ENCODE data around the gene PTPRN2. TPM values are rescaled to one million over a fixed set of nuclear protein-coding genes. Genes with fewer than 3 reads are reported as not detected.

PTPRN2 gene
- polyA plus RNA-seq, 3 donors from 2014 or later: 1.9 to 3.7 (median 2.2) TPM

- Mint-ChIP-seq H3K4me3 (no peak overlapping the region), H3K27ac (no peak overlapping the region), H3K9me3 (peaks cover 0 to 3% (median 0%) of the 10 kb centered on the region in 6 donors), H3K4me1 (no peaks in the 10 kb centered on the region), H3K36me3 (no peaks in the 10 kb centered on the region), H3K27me3 (ENCODE audit: low read depth in 3 of 3) (peaks cover 0 to 3% (median 0%) of the 10 kb centered on the region in 3 donors)
- DNase-seq: no peak
Observed at GRCh38 chr7:157884461-157885062, 703.1 kb downstream of the PTPRN2 start.

DNA sequence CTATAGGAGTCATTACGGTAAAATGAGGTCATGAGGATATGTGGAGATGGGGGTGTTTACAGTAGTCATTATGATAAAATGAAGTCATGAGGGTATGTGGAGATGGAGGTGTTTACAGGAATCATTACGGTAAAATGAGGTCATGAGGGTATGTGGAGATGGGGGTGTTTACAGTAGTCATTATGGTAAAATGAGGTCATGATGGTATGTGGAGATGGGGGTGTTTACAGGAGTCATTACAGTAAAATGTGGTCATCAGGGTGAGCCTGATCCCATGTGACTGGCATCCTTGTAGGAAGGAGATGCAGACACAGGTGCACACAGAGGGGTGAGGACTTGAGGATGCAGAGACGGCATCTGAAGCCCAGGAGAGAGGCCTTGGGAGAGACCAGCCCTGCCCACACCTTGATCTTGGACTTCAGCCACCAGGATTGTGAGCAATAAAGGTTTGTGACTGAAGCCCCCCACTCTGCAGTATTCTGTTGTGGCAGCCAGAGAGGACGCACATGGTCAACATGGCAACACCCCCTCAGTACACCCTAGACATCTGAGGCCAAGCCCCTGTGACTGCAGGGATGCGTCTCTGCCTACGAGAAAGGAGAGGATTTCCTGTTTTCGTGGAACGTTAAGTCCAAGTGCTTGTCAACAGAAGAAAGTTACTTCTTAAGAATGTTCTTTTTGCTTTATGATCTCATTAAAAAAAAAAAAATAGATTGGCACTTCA is 706.4 kb downstream of the PTPRN2 start:
- Mint-ChIP-seq H3K27ac (no peak overlapping the region), H3K4me3 (no peak overlapping the region), H3K9me3 (peaks cover 0 to 3% (median 0%) of the 10 kb centered on the region in 6 donors), H3K27me3 (ENCODE audit: low read depth in 3 of 3) (no peaks in the 10 kb centered on the region), H3K4me1 (no peaks in the 10 kb centered on the region), H3K36me3 (no peaks in the 10 kb centered on the region)
- DNase-seq: no peak

DNA sequence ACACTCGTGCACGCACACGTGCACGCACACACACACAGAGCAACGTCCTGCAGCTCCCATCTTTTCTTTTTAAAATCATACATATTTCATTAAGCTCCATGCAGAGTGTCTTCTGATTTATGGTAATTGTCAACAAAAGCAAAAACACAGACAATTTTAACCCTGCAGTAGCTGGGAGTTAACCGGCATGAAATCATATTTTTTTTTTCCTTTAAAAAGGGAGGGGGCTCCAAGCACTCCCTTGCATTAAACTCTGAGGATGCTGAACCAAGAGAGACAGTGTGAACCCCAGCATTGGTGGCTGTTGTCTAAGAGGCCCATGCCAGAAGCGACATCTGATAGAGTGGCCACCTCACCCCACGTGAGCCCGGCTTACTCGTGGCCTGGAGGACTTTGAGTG is 708.2 kb downstream of the PTPRN2 start:
- Mint-ChIP-seq H3K4me3 (no peak overlapping the region), H3K27me3 (ENCODE audit: low read depth in 3 of 3) (peaks cover 0 to 3% (median 0%) of the 10 kb centered on the region in 3 donors), H3K27ac (no peak overlapping the region), H3K4me1 (peaks cover 7 to 10% of the 10 kb centered on the region in 2 donors), H3K9me3 (peaks cover 0 to 3% (median 0%) of the 10 kb centered on the region in 6 donors), H3K36me3 (no peaks in the 10 kb centered on the region)
- DNase-seq: no peak

DNA sequence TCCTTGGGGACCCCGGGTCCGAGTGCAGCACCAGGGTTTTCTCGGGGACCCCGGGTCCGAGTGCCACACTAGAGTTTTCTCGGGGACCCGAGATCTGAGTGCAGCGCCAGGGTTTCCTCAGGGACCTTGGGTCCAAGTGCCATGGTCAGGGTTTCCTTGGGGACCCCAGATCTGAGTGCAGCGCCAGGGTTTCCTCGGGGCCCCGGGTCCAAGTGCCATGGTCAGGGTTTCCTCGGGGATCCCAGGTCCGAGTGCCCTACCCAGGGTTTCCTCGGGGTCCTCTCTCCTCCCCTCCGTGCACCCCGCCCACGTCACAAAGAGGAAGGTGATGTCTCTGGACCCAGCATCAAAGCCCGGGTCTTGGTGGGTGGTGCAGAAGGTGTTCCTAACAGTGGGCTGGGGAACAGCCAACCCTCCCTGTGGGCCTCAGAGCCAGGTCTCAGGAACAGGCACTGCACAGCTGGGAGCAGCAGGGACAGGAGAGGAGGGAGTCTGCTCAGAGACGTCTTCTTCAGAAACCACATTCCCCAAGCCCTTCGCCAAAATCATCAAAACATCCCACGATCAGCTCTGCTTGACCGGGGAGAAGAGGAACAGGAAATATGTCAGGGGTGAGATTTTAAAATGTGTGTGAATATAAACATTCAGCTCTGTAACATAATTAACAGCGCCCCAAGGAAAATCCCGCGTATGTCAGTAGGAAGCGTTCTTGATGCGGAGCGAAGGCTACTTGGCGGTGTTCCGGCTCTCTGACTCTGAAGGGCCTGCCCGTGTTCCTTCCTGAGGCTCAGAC is 710.1 kb downstream of the PTPRN2 start:
- no peak for DNase-seq
- Mint-ChIP-seq H3K27ac (no peak overlapping the region), H3K27me3 (ENCODE audit: low read depth in 3 of 3) (peaks cover 0 to 3% (median 2%) of the 10 kb centered on the region in 3 donors), H3K36me3 (no peaks in the 10 kb centered on the region), H3K4me1 (peaks cover 9 to 10% of the 10 kb centered on the region in 2 donors), H3K4me3 (no peak overlapping the region), H3K9me3 (peaks cover 0 to 3% (median 0%) of the 10 kb centered on the region in 6 donors)

- peaks cover 0 to 3% (median 0%) of the 10 kb centered on the region in 6 donors for H3K9me3 Mint-ChIP-seq
- H3K36me3 Mint-ChIP-seq: no peaks in the 10 kb centered on the region
- H3K4me3 Mint-ChIP-seq: no peak overlapping the region
- peaks cover 9 to 10% of the 10 kb centered on the region in 2 donors for H3K4me1 Mint-ChIP-seq
- no peak overlapping the region for H3K27ac Mint-ChIP-seq
- no peak for DNase-seq
- peaks cover 2 to 3% (median 2%) of the 10 kb centered on the region in 3 donors for H3K27me3 Mint-ChIP-seq (ENCODE audit: low read depth in 3 of 3)
Observed at GRCh38 chr7:157876469-157877285, 710.9 kb downstream of the PTPRN2 start.

DNA sequence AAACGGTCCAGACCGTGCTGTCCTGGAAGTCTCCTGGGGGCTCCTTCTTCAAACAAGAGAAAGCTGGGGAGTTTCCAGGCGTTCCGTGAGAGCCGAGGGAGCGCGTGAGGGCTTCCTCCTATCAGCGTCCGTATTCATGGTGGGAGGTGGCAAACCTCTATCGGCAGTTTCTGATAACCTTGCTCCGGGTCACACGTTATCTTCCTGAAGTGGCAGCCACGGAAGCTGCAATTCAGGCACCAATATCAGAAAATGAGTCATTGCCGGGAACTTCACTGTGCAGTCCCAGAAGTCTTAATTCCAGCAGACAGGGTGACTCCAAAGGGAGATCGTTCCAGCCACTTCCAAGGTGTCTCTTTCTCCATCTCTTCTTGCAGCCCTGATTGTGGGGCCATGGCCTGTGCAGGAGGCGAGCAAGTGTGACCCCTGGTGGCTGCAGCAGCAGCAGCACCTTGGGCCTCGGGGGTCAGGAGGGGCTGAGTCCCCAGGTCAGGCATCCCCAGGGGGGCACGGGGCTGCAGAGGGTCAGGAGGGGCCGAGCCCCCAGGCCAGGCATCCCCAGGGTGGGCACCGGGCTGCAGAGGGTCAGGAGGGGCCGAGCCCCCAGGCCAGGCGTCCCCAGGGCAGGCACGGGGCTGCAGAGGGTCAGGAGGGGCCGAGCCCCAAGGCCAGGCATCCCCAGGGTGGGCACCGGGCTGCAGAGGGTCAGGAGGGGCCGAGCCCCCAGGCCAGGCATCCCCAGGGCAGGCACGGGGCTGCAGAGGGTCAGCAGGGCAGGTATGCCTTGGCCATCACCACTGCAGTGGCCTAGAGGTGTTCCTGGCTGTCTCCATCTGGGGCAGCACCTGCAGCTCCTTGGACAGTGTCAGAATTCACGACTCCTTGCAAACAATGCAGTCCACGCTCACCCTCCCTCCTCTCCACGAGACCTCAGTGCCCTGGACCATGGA is 712.1 kb downstream of the PTPRN2 start:
- H3K4me1 Mint-ChIP-seq: peaks cover 9 to 10% of the 10 kb centered on the region in 2 donors
- no peak overlapping the region for H3K27ac Mint-ChIP-seq
- H3K27me3 Mint-ChIP-seq (ENCODE audit: low read depth in 3 of 3): peaks cover 2 to 3% (median 2%) of the 10 kb centered on the region in 3 donors
- DNase-seq: peak; percentile 5 to 17 (median 9)
- H3K36me3 Mint-ChIP-seq: no peaks in the 10 kb centered on the region
- H3K9me3 Mint-ChIP-seq: no peaks in the 10 kb centered on the region
- peak overlapping the region; percentile 18 to 63 (median 37) for H3K4me3 Mint-ChIP-seq

- H3K4me3 Mint-ChIP-seq: peak overlapping the region in 3 of 5 donors; percentile 18 to 51 (median 24)
- H3K9me3 Mint-ChIP-seq: no peaks in the 10 kb centered on the region
- peaks cover 2 to 4% (median 3%) of the 10 kb centered on the region in 3 donors for H3K27me3 Mint-ChIP-seq (ENCODE audit: low read depth in 3 of 3)
- DNase-seq: no peak
- H3K27ac Mint-ChIP-seq: no peak overlapping the region
- H3K36me3 Mint-ChIP-seq: no peaks in the 10 kb centered on the region
- H3K4me1 Mint-ChIP-seq: peaks cover 9 to 10% of the 10 kb centered on the region in 2 donors
Observed at GRCh38 chr7:157874870-157875229, 712.8 kb downstream of the PTPRN2 start.

DNA sequence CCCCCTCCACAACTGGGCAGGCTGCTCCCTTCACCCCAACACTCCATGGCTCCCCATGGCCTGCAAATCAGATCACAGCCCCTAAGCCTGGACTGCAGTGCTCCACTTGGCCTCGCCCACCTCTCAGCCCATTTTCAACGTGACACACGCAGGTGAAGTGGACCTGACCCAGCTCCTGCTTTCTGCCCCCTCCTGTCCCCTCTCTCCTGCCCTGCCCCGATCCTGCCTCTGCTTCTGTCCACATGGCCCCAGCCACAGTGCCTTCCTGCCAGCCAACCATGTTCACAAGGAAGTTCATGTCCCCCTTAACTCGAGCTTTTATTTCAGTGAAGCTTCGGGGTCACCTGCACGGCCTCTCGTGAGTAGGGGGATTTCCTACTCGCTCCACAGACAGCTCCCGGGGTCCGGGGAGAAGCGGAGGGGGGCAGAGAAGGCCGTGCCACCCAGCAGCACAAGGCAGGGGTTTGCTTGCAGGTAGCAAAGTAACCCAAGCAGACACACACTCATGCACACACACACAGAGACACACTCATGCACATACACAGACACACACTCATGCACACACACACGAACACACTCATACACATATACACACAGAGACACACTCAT is 713.3 kb downstream of the PTPRN2 start:
- no peak for DNase-seq
- H3K27ac Mint-ChIP-seq: no peak overlapping the region
- H3K4me3 Mint-ChIP-seq: peak overlapping the region in 1 of 5 donors; percentile 51
- no peaks in the 10 kb centered on the region for H3K9me3 Mint-ChIP-seq
- peaks cover 2 to 4% (median 3%) of the 10 kb centered on the region in 3 donors for H3K27me3 Mint-ChIP-seq (ENCODE audit: low read depth in 3 of 3)
- peaks cover 9 to 10% of the 10 kb centered on the region in 2 donors for H3K4me1 Mint-ChIP-seq
- no peaks in the 10 kb centered on the region for H3K36me3 Mint-ChIP-seq

GRCh38 chr7:157873664-157874063 is 714.0 kb downstream of the PTPRN2 start:
- Mint-ChIP-seq H3K4me1 (peaks cover 9 to 10% of the 10 kb centered on the region in 2 donors), H3K4me3 (no peak overlapping the region), H3K9me3 (no peaks in the 10 kb centered on the region), H3K27me3 (ENCODE audit: low read depth in 3 of 3) (peaks cover 2 to 4% (median 3%) of the 10 kb centered on the region in 3 donors), H3K36me3 (no peaks in the 10 kb centered on the region), H3K27ac (no peak overlapping the region)
- DNase-seq: no peak

- H3K36me3 Mint-ChIP-seq: no peaks in the 10 kb centered on the region
- H3K27ac Mint-ChIP-seq: no peak overlapping the region
- no peak for DNase-seq
- peaks cover 2 to 4% (median 3%) of the 10 kb centered on the region in 3 donors for H3K27me3 Mint-ChIP-seq (ENCODE audit: low read depth in 3 of 3)
- H3K9me3 Mint-ChIP-seq: no peaks in the 10 kb centered on the region
- peaks cover 9 to 10% of the 10 kb centered on the region in 2 donors for H3K4me1 Mint-ChIP-seq
- H3K4me3 Mint-ChIP-seq: no peak overlapping the region
Observed at GRCh38 chr7:157873181-157873580, 714.4 kb downstream of the PTPRN2 start.

- Mint-ChIP-seq H3K9me3 (no peaks in the 10 kb centered on the region), H3K36me3 (no peaks in the 10 kb centered on the region), H3K4me3 (no peak overlapping the region), H3K27ac (no peak overlapping the region), H3K4me1 (peaks cover 9 to 10% of the 10 kb centered on the region in 2 donors), H3K27me3 (ENCODE audit: low read depth in 3 of 3) (peaks cover 2 to 4% (median 3%) of the 10 kb centered on the region in 3 donors)
- no peak for DNase-seq
Observed at GRCh38 chr7:157872447-157872846, 715.2 kb downstream of the PTPRN2 start.

DNA sequence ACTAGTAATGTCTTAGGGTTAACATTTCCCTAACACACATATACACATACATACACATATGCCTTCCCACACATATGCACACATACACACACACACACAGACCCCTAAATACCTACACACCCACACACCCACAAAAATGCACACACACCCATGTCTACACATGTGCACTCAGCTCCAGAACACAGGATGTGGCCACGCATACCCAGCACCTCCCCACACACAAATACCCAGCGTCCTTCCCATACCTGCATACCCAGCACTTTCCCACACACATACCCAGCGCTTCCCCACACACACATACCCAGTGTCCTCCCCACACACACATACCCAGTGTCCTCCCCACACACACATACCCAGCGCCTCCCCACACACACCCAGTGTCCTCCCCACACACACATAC is 715.9 kb downstream of the PTPRN2 start:
- Mint-ChIP-seq H3K4me3 (no peak overlapping the region), H3K27ac (no peak overlapping the region), H3K4me1 (peaks cover 9 to 10% of the 10 kb centered on the region in 2 donors)

More for the DNA sequence above, 715.9 kb downstream of the PTPRN2 start:
- H3K36me3 Mint-ChIP-seq: no peaks in the 10 kb centered on the region
- no peak for DNase-seq
- H3K27me3 Mint-ChIP-seq (ENCODE audit: low read depth in 3 of 3): peaks cover 2 to 4% (median 3%) of the 10 kb centered on the region in 3 donors
- H3K9me3 Mint-ChIP-seq: no peaks in the 10 kb centered on the region
